Measurements from ENCODE around the gene MGMT.
A peak's percentile ranks its signal among the peaks of the same experiment; 100 is the strongest.

MGMT gene

DNA sequence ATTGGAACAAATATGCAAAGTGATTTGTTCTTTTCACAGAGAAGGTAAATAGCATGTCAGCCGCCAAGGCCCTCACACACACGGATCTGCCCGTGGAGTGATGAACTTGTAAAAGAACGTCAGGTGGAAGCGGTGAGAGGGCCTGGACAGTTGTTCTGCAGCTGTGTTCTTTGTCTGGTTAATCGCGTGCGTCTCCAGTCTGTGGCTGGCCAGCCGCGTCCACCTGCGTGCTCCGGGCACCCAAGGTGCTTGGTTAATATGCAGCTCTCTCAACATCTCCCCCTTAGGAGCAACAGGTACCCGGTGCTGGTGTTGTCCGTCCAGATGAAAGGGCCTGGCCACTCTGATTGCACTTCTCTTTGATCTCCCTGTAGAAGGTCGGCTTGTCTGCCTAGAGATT lies 162.9 kb downstream of the MGMT start:
- DNase-seq: no peak

GRCh38 chr10:129631006-129631405 lies 164.0 kb downstream of the MGMT start:
- DNase-seq: no peak

DNA sequence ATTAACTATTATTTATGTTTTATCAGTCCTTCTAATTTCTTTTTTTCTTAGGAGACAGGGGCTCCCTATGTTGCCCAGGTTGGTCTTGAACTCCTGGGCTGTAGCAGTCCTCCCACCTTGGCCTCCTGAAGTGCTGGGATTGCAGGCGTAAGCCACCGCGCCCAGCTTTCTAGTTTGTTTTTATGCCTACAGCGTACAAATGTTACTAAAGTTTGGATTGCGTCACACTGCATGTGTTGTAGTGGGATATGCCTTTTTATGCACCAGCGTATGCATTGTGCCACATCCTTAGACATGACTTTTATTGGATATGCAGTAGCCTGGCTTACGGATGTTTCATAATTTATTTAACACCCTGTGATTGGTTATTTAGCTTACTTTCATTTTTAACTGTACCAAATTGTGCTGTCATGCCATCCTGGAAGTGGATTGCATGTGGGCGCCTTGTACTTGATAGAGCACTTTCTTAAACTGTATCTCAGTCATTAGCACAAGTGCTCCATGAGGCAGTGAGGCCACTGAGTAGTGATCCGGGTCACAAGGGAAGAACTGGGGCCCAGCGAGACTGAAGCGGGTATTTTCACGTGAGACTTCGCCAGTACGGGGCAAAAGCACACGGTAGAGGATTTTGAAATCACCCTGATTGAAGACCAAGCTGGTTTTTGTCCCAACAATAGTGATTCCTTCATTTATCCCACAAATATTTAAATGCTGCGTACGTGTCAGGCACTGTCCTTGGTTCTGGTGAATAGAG lies 165.0 kb downstream of the MGMT start:
- no peak for DNase-seq

DNA sequence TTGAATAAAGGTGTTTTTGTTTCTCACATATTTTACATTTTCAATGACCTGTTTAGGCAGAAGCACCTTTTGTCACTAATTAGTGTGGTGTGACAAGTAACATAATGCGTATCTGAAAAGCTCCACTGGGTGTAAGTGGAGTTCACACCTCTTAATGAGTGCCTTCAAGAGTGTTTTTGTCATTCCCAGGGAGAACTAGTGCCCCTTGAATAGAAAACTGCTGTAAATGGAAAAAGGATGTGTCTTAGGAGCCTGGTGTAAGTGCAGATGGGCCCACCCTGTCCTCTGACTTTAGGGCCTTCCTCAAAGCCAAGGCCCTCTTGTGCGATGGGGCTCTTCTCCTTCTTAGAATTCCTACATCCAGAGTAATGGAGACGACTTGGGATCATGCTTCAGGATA lies 170.0 kb downstream of the MGMT start:
- no peak for DNase-seq

GRCh38 chr10:129637846-129638245 lies 170.8 kb downstream of the MGMT start:
- no peak for DNase-seq

DNA sequence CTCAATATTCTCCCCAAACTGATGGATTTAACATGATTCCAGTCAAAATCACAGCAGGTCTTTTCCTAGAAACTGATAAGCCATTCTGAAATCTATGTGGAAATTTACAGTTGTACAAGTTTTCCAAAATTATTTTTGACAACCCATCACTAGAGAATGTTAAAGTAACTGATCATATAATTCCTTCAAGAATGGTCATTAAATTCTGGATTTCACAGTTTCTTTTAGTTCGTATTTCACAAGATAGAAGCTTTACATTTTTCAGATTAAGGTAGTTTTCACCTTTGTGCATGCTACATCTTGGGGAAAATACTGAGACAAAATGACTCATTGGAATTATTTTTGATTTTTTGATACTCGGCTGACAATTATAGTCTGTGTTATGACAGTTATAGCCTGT lies 174.3 kb downstream of the MGMT start:
- no peak for DNase-seq

- DNase-seq: no peak
These were observed 174.9 kb downstream of the MGMT start for GRCh38 chr10:129641982-129642381.

GRCh38 chr10:129642427-129642826 lies 175.4 kb downstream of the MGMT start:
- peak; percentile 32 for DNase-seq

GRCh38 chr10:129643266-129643665 lies 176.2 kb downstream of the MGMT start:
- DNase-seq: no peak

DNA sequence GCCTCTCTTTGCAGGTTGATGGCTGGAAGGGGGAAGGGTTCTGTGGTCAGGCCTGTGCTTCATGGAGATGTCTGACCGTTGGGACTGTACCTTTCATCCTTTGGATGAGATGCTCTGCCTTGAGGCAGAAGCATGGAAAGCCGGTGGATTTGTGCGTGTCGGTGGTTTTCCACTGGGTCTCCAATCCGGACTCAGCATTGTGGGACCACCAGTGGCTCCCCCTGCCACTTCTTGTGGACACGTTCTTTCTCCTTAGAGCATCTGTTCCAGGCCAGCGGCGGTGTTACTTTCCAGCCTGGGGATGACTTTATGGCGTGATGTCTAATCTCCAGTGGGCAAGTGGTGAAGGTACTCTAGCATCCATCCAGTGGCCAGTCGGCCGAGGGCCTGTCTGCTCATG lies 178.4 kb downstream of the MGMT start:
- DNase-seq: no peak

DNA sequence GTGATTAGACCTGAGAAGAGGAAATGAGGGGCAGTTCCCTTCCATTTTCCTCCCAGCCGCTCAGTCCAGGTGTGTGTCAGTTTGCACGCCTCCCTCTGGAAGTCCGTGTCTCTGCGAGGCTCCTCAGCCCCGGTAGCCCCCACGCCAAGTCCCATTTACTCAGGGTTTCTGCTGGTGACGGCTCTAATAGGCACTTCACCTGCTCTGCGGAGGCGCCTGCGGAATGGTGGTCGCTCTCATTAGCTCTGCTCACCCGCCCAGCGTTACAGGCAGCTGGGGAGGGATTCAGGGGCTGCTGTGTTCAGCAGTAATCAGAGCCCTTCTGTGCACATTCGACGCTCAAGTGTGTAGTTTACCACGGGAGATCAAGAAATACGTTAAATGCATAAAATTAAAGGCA lies 179.9 kb downstream of the MGMT start:
- no peak for DNase-seq

DNA sequence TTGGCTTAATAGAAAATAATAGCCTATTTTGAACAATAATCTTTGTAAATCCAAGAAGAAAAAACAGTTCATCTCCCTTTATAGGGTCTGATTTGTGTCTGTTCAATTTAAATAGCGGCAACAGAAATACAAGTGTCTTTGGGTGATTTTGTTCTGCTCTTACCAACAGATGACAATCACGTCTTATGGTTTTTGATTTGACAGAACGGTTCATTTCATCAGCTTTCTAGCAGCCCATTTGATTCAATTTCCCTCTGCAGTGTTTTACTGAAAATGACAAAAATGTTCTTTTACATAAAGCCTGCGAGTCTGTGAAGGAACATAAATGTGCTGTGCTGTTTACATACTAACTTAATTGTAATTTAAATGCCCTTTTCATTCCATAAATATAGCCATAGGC lies 180.5 kb downstream of the MGMT start:
- DNase-seq: no peak

- no peak for DNase-seq
These were observed 181.8 kb downstream of the MGMT start for GRCh38 chr10:129648856-129649255.

- no peak for DNase-seq
These were observed 185.0 kb downstream of the MGMT start for GRCh38 chr10:129652021-129652420.

DNA sequence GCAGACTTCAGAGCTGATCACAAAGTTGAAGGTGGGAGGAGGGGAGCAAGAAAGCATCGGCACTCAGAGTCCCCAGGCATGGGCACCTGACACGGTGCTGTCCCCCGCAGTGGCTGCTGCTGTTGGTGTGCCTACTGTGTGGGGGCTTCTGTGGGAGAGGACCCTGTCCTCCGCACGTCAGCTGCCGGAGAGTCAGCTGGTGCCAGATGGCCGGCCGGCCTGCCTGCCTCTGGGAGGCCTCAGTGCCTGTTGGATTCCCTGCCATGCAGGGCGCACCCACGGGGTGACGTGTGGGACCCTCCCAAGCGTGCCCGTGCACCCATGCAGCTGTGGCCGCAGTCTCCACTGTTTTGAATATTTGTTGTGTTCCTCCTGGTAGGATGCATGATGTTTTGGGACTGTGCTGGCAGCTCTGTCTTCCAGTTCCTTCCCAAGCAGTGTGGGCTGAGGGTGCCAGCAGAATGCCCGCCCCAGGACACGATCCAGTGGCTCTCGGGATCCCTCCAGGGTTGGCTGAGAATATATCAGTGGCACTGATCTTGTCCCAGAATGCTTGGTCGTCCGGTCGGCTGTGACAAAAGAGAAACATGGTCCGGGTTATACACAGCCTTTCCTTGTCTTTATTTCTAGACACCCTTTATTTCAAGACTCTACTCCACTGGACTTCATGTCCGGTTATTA lies 185.6 kb downstream of the MGMT start:
- DNase-seq: no peak

GRCh38 chr10:129653428-129653827 lies 186.4 kb downstream of the MGMT start:
- no peak for DNase-seq

- no peak for DNase-seq
These were observed 186.8 kb downstream of the MGMT start for GRCh38 chr10:129653861-129654260.

DNA sequence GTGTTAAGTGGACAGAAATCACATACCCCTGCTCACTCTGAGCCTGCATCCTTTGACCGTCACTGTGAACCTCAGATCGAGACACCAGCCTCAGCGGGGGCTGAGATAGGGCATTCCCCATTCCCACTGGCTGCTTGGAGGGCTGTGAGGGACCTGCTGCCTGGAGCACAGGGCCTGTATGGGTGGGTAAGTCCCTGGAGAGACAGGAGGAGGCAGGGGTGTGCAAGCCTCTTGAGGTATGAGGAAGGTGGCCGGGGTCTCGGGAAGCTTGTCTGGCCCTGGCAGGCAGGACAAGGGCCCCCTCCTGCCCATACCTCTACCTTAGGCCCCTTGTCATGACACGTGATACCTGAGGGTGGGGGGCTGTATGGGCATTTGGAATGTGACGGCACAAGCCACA lies 187.4 kb downstream of the MGMT start:
- DNase-seq: no peak

- DNase-seq: no peak
These were observed 188.1 kb downstream of the MGMT start for GRCh38 chr10:129655007-129655678.

GRCh38 chr10:129655679-129656031 lies 188.6 kb downstream of the MGMT start:
- DNase-seq: no peak

DNA sequence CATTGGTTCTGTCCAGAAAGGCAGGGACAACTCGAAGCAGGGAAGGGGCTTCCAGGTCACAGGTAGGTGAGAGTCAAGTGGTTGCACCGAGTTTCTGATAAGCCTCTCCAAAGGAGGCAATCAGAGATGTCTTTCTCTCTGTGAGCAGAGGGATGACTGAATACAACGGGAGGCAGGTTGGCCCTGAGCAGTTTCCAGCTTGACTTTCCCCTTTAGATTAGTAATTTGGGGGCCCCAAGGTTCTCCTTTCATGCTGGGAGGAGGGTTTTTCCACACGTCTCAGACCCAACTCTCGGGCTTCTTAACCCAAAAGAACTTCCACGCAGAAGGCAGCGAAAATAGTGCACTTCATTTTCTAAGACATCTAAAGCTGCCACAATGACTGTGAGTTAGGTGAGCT lies 189.6 kb downstream of the MGMT start:
- DNase-seq: no peak

DNA sequence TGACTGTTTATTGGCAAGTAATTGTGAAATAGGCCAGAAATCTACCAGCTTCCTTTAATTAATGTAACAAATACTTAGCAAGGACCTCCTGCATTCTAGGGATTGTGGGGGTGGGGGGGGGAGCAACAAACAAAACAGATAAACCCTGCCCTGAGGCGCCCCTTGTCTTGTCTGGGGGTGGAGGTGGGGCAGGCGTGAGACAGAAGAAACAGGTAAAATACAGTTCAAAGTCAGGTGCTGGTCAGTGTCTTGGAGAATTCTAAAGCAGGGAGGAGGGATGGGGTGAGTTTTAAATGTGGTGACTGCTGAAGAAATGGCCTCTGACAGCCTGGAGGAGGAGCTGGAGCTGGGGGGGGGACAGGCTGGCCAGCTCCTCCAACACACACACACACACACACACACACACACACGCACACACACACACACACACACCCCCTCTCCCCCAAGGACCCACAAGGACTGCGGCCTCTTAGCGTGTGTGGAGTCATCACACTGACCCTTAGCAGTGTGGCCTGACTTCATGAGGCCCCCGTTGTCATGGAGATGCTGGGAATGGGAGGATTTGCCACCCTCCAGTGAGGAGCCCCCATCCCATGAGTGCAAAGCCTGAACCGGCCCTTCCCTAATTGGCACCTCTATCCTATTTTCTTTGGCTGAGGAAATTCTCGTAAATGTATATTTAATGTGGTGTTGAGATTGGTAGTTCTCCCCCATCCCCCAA lies 190.4 kb downstream of the MGMT start:
- no peak for DNase-seq

GRCh38 chr10:129658376-129659072 lies 191.5 kb downstream of the MGMT start:
- peak; percentile 50 for DNase-seq
